Ascending aorta (tissue), 2 donors: ENCODE results near the gene AHCYL1. TPM values are rescaled to one million over a fixed set of nuclear protein-coding genes. Genes with fewer than 3 reads are reported as not detected.

Source experiments
- DNase-seq, 2 donors: peaks; one replicate each; pipeline ENCODE4 v3.0.0-alpha.2; 2019; ENCODE audit warnings: low spot score in 2 of 2
- H3K27ac ChIP-seq, 2 donors: fragments of 200-600 bp; sonication (generic); one replicate each; pipeline ENCODE4 v1.5.1; 2016 to 2017; ENCODE audit warnings: mild to moderate bottlenecking in 1 of 2
- H3K27me3 ChIP-seq: fragments of 200-600 bp; sonication (generic); one replicate; pipeline ENCODE4 v1.5.1; 2017
- H3K36me3 ChIP-seq, 2 donors: fragments of 200-600 bp; sonication (generic); one replicate each; pipeline ENCODE4 v1.5.1; 2016
- H3K4me1 ChIP-seq, 2 donors: fragments of 200-600 bp; sonication (generic); one replicate each; pipeline ENCODE4 v1.5.1; 2016 to 2017; ENCODE audit warnings: mild to moderate bottlenecking in 1 of 2
- H3K4me3 ChIP-seq, 2 donors: fragments of 200-600 bp; sonication (generic); one replicate each; pipeline ENCODE4 v1.5.1; 2016 to 2017; ENCODE audit warnings: mild to moderate bottlenecking in 1 of 2
- H3K9me3 ChIP-seq, 2 donors: fragments of 200-600 bp; sonication (generic); one replicate each; pipeline ENCODE4 v1.5.1; 2016
- CTCF ChIP-seq, 3 experiments: fragments of 200-600 bp in 2 of 3; fragments of 450-650 bp in 1 of 3; sonication (generic) in 2 of 3; IDR thresholded peaks; one replicate each; pipeline ENCODE4 v1.5.1; 2016 to 2019; ENCODE audit warnings: antibody characterized with exemption in 3 of 3, mild to moderate bottlenecking in 1 of 3, moderate library complexity in 1 of 3
- intact Hi-C: fragments of 100-400 bp; cut with DNase I; formaldehyde crosslinking; loops from one replicate; pipeline ENCODE4 v1.15.1; 2023
- total RNA-seq: library from RNA; depleted of rRNA; stranded (reverse); fragments of >200 nt; gene quantifications from one replicate; pipeline ENCODE4 v1.1.0, GENCODE V29; 2016

Gene AHCYL1
- total RNA-seq, 1 donor from 2014 or later: 49.1 TPM

GRCh38 chr1:109954041-109954512 lies 30.5 kb upstream of the AHCYL1 start:
- no peaks in the 10 kb centered on the region for H3K9me3 ChIP-seq
- no peak overlapping the region for H3K27ac ChIP-seq
- H3K36me3 ChIP-seq: no peaks in the 10 kb centered on the region
- no peak overlapping the region for H3K4me3 ChIP-seq
- DNase-seq: no peak
- H3K27me3 ChIP-seq: no peaks in the 10 kb centered on the region
- no peak for TF ChIP-seq CTCF (IDR thresholded peaks at IDR 0.05)
- no peaks in the 10 kb centered on the region for H3K4me1 ChIP-seq
- intact Hi-C loops: no loop called here

- no peak overlapping the region for H3K4me3 ChIP-seq
- intact Hi-C loops: no loop called here
- peaks cover 5 to 7% of the 10 kb centered on the region in 2 donors for H3K4me1 ChIP-seq
- H3K9me3 ChIP-seq: no peaks in the 10 kb centered on the region
- peak overlapping the region in 1 of 2 donors; percentile 31 for H3K27ac ChIP-seq
- no peak for DNase-seq
- no peaks in the 10 kb centered on the region for H3K36me3 ChIP-seq
- no peak for TF ChIP-seq CTCF (IDR thresholded peaks at IDR 0.05)
- no peaks in the 10 kb centered on the region for H3K27me3 ChIP-seq
Observed at GRCh38 chr1:109959632-109959973, 25.0 kb upstream of the AHCYL1 start.

GRCh38 chr1:109959974-109960744 lies 24.4 kb upstream of the AHCYL1 start:
- Histone ChIP-seq H3K36me3 (no peaks in the 10 kb centered on the region), H3K4me1 (peaks cover 5 to 7% of the 10 kb centered on the region in 2 donors), H3K4me3 (no peak overlapping the region), H3K27me3 (no peaks in the 10 kb centered on the region), H3K27ac (peak overlapping the region in 1 of 2 donors; percentile 31), H3K9me3 (no peaks in the 10 kb centered on the region)
- TF ChIP-seq CTCF (IDR thresholded peaks at IDR 0.05): no peak
- intact Hi-C loops: no loop called here
- DNase-seq: no peak

GRCh38 chr1:109960745-109961094 lies 23.8 kb upstream of the AHCYL1 start:
- Histone ChIP-seq H3K9me3 (no peaks in the 10 kb centered on the region), H3K4me3 (no peak overlapping the region), H3K27ac (no peak overlapping the region), H3K27me3 (no peaks in the 10 kb centered on the region), H3K36me3 (no peaks in the 10 kb centered on the region), H3K4me1 (peaks cover 5 to 7% of the 10 kb centered on the region in 2 donors)
- DNase-seq: no peak
- intact Hi-C loops: no loop called here
- no peak for TF ChIP-seq CTCF (IDR thresholded peaks at IDR 0.05)

GRCh38 chr1:109963864-109964263 lies 20.7 kb upstream of the AHCYL1 start:
- Histone ChIP-seq H3K4me3 (no peak overlapping the region), H3K36me3 (no peaks in the 10 kb centered on the region), H3K27me3 (no peaks in the 10 kb centered on the region), H3K4me1 (peaks cover 5 to 7% of the 10 kb centered on the region in 2 donors), H3K9me3 (no peaks in the 10 kb centered on the region), H3K27ac (no peak overlapping the region)
- no peak for DNase-seq
- intact Hi-C loops: no loop called here
- TF ChIP-seq CTCF (IDR thresholded peaks at IDR 0.05): no peak
